ENCODE data around the gene GLRX.

GLRX gene

GRCh38 chr5:95801532-95801931 lies 21.0 kb downstream of the GLRX start:
- TF ChIP-seq ZFX (IDR thresholded peaks at IDR 0.05; ENCODE audit: borderline replicate concordance) = no peak
- TF ChIP-seq CTCF (IDR thresholded peaks at IDR 0.05) = no peak
- H3K27ac ChIP-seq = no peak overlapping the region

GRCh38 chr5:95800553-95800952 lies 22.0 kb downstream of the GLRX start:
- no peak overlapping the region for H3K27ac ChIP-seq
- TF ChIP-seq ZFX (IDR thresholded peaks at IDR 0.05; ENCODE audit: borderline replicate concordance) = no peak
- TF ChIP-seq CTCF (IDR thresholded peaks at IDR 0.05) = no peak

GRCh38 chr5:95799191-95799835 lies 23.2 kb downstream of the GLRX start:
- TF ChIP-seq ZFX (IDR thresholded peaks at IDR 0.05; ENCODE audit: borderline replicate concordance) (no peak), CTCF (IDR thresholded peaks at IDR 0.05) (no peak)

GRCh38 chr5:95798545-95798944 lies 24.0 kb downstream of the GLRX start:
- TF ChIP-seq CTCF (IDR thresholded peaks at IDR 0.05) (no peak), ZFX (IDR thresholded peaks at IDR 0.05; ENCODE audit: borderline replicate concordance) (no peak)
- no peak overlapping the region for H3K27ac ChIP-seq

More at GRCh38 chr5:95799191-95799835, 23.2 kb downstream of the GLRX start:
- no peak overlapping the region for H3K27ac ChIP-seq

- H3K27ac ChIP-seq = no peak overlapping the region
- no peak for TF ChIP-seq ZFX (IDR thresholded peaks at IDR 0.05; ENCODE audit: borderline replicate concordance)
- TF ChIP-seq CTCF (IDR thresholded peaks at IDR 0.05) = no peak
These were observed 24.5 kb downstream of the GLRX start for GRCh38 chr5:95798048-95798447.

- TF ChIP-seq ZFX (IDR thresholded peaks at IDR 0.05; ENCODE audit: borderline replicate concordance) (no peak), CTCF (IDR thresholded peaks at IDR 0.05) (no peak)
These were observed 25.2 kb downstream of the GLRX start for GRCh38 chr5:95797301-95797700.

GRCh38 chr5:95794070-95794516 lies 28.4 kb downstream of the GLRX start:
- no peak overlapping the region for H3K27ac ChIP-seq
- TF ChIP-seq CTCF (IDR thresholded peaks at IDR 0.05) (no peak), ZFX (IDR thresholded peaks at IDR 0.05; ENCODE audit: borderline replicate concordance) (no peak)

More at GRCh38 chr5:95797301-95797700, 25.2 kb downstream of the GLRX start:
- no peak overlapping the region for H3K27ac ChIP-seq

All from 22Rv1 (cell line).